Fibroblast of lung (primary cell): ENCODE results near the gene BCL11A. TPM values are rescaled to one million over a fixed set of nuclear protein-coding genes. Genes with fewer than 3 reads are reported as not detected.

Experiments used
- DNase-seq, 2 donors: peaks; one replicate each; pipeline versions ENCODE4 v3.0.0 to v3.0.0-alpha.2; 2010; ENCODE audit warnings: low read depth in 2 of 2
- H2AFZ ChIP-seq: 2 replicates; pipeline ENCODE4 v1.5.1; 2012; ENCODE audit warnings: low read length, control low read depth, inconsistent platforms
- H3K27ac ChIP-seq: 2 replicates; pipeline ENCODE4 v1.5.1; 2011; ENCODE audit warnings: low read length, control low read depth; ENCODE audit not compliant: insufficient read depth
- H3K27me3 ChIP-seq: 2 replicates; pipeline ENCODE4 v1.5.1; 2011; ENCODE audit warnings: mild to moderate bottlenecking, low read length; ENCODE audit not compliant: control insufficient read depth, insufficient read depth
- H3K36me3 ChIP-seq: 2 replicates; pipeline ENCODE4 v1.5.1; 2011; ENCODE audit warnings: low read length; ENCODE audit not compliant: control insufficient read depth, insufficient read depth
- H3K4me1 ChIP-seq: 2 replicates; pipeline ENCODE4 v1.5.1; 2011; ENCODE audit warnings: low read length; ENCODE audit not compliant: control insufficient read depth, insufficient read depth; ENCODE audit errors: extremely low read depth
- H3K4me2 ChIP-seq: 2 replicates; pipeline ENCODE4 v1.5.1; 2011; ENCODE audit warnings: low read length, control low read depth; ENCODE audit not compliant: insufficient read depth; ENCODE audit errors: extremely low read depth
- H3K4me3 ChIP-seq, 4 experiments: fragments of 200-600 bp in 1 of 4; sonication (generic) in 1 of 4; replicated peaks in 1 of 4; 2 replicates each; pipeline ENCODE4 v1.5.1; 2011 to 2016; ENCODE audit warnings: low read length in 4 of 4, low read depth in 3 of 4, mild to moderate bottlenecking in 3 of 4, control low read depth in 2 of 4, inconsistent platforms in 1 of 4, mixed read lengths in 1 of 4; ENCODE audit not compliant: insufficient read depth in 1 of 4; ENCODE audit errors: control extremely low read depth in 1 of 4
- H3K79me2 ChIP-seq: 2 replicates; pipeline ENCODE4 v1.5.1; 2012; ENCODE audit warnings: mild to moderate bottlenecking, low read length, inconsistent platforms; ENCODE audit not compliant: control insufficient read depth, insufficient read depth
- H3K9ac ChIP-seq: 2 replicates; pipeline ENCODE4 v1.5.1; 2011; ENCODE audit warnings: mild to moderate bottlenecking, low read length, control low read depth; ENCODE audit not compliant: insufficient read depth
- H3K9me3 ChIP-seq: 2 replicates; pipeline ENCODE4 v1.5.1; 2012; ENCODE audit warnings: low read depth, low read length; ENCODE audit not compliant: control insufficient read depth, insufficient read depth
- H4K20me1 ChIP-seq: 2 replicates; pipeline ENCODE4 v1.5.1; 2011; ENCODE audit warnings: low read length; ENCODE audit not compliant: control insufficient read depth, insufficient read depth; ENCODE audit errors: extremely low read depth
- CTCF ChIP-seq, 2 donors: IDR thresholded peaks in 1 of 2; conservative IDR thresholded peaks in 1 of 2; 1 replicate in 1 of 2; 2 replicates in 1 of 2; pipeline ENCODE4 v1.5.1; 2011 to 2012; ENCODE audit warnings: low read length in 2 of 2, control low read depth in 1 of 2, inconsistent platforms in 1 of 2, low read depth in 1 of 2, mild to moderate bottlenecking in 1 of 2
- EZH2 ChIP-seq: IDR thresholded peaks from 2 replicates; pipeline ENCODE4 v1.5.1; 2012; ENCODE audit warnings: low read length, control low read depth, mild to moderate bottlenecking; ENCODE audit errors: missing control alignments
- polyA plus RNA-seq, 2 donors: library from polyadenylated mRNA; depleted of rRNA in 1 of 2; stranded (reverse) in 1 of 2; unstranded in 1 of 2; fragments of >200 nt; gene quantifications; 2 replicates each; pipeline ENCODE4 v1.2.1, GENCODE V29; 2011 to 2012; ENCODE audit warnings: missing spikeins in 1 of 2
- total RNA-seq: library from RNA; depleted of rRNA; stranded (reverse); fragments of >200 nt; gene quantifications from 2 replicates; pipeline ENCODE4 v1.2.1, GENCODE V29; 2014

Gene BCL11A
- total and polyA plus RNA-seq, 2 donors (not counting 1 experiment from before 2014, with no cell fraction given) = 0.09 to 0.17 TPM

- no peak overlapping the region for H2AFZ ChIP-seq
- no peak overlapping the region for H3K4me3 ChIP-seq
- no peak overlapping the region for H3K4me2 ChIP-seq
- no peaks in the 10 kb centered on the region for H4K20me1 ChIP-seq
- no peaks in the 10 kb centered on the region for H3K4me1 ChIP-seq
- H3K27me3 ChIP-seq = no peaks in the 10 kb centered on the region
- no peak overlapping the region for H3K27ac ChIP-seq
- H3K9ac ChIP-seq = no peak overlapping the region
- DNase-seq = no peak
- TF ChIP-seq EZH2 = no peak
- TF ChIP-seq CTCF (conservative IDR thresholded peaks at IDR 0.05 in 1 of 2, IDR thresholded peaks at IDR 0.05 in 1 of 2; ENCODE audit: low read depth in 1 of 2, low read length in 2 of 2) = no peak
- H3K79me2 ChIP-seq = no peaks in the 10 kb centered on the region
- H3K36me3 ChIP-seq = no peaks in the 10 kb centered on the region
- no peaks in the 10 kb centered on the region for H3K9me3 ChIP-seq
These were observed 25.7 kb downstream of the BCL11A start for GRCh38 chr2:60527762-60528161.

GRCh38 chr2:60526623-60527022 is 26.8 kb downstream of the BCL11A start:
- TF ChIP-seq EZH2 = no peak
- TF ChIP-seq CTCF (conservative IDR thresholded peaks at IDR 0.05 in 1 of 2, IDR thresholded peaks at IDR 0.05 in 1 of 2; ENCODE audit: low read depth in 1 of 2, low read length in 2 of 2) = no peak
- DNase-seq = no peak
- Histone ChIP-seq H3K4me2 (no peak overlapping the region), H3K9ac (no peak overlapping the region), H3K4me3 (no peak overlapping the region), H3K4me1 (no peaks in the 10 kb centered on the region), H3K27me3 (no peaks in the 10 kb centered on the region), H3K27ac (no peak overlapping the region), H4K20me1 (no peaks in the 10 kb centered on the region), H3K9me3 (no peaks in the 10 kb centered on the region), H3K79me2 (no peaks in the 10 kb centered on the region), H2AFZ (no peak overlapping the region), H3K36me3 (no peaks in the 10 kb centered on the region)

- Histone ChIP-seq H3K9ac (no peak overlapping the region), H3K79me2 (no peaks in the 10 kb centered on the region), H3K4me2 (no peak overlapping the region), H3K27ac (no peak overlapping the region), H3K4me3 (no peak overlapping the region), H3K27me3 (no peaks in the 10 kb centered on the region), H2AFZ (no peak overlapping the region), H4K20me1 (no peaks in the 10 kb centered on the region), H3K36me3 (no peaks in the 10 kb centered on the region), H3K4me1 (no peaks in the 10 kb centered on the region), H3K9me3 (no peaks in the 10 kb centered on the region)
- TF ChIP-seq EZH2 (no peak), CTCF (conservative IDR thresholded peaks at IDR 0.05 in 1 of 2, IDR thresholded peaks at IDR 0.05 in 1 of 2; ENCODE audit: low read depth in 1 of 2, low read length in 2 of 2) (no peak)
- no peak for DNase-seq
These were observed 27.6 kb downstream of the BCL11A start for GRCh38 chr2:60525899-60526298.
